Fibroblast of the aortic adventitia (primary cell): ENCODE results near the gene SLTM. TPM values are rescaled to one million over a fixed set of nuclear protein-coding genes. Genes with fewer than 3 reads are reported as not detected.
"Not testable (repeated sequence)": the region's sequence is repeated elsewhere in the genome, so short reads cannot be mapped to it uniquely, and the experiment has no call there.

ENCODE experiments used
- DNase-seq: peaks from one replicate; pipeline ENCODE4 v3.0.0-alpha.2; 2010; ENCODE audit warnings: low read depth
- H3K4me3 ChIP-seq: 2 replicates; pipeline ENCODE4 v1.5.1; 2011; ENCODE audit warnings: low read depth, mild to moderate bottlenecking, control low read depth, low read length, moderate library complexity
- CTCF ChIP-seq: IDR thresholded peaks from 2 replicates; pipeline ENCODE4 v1.5.1; 2011; ENCODE audit warnings: mild to moderate bottlenecking, low read length, control low read depth, inconsistent platforms; ENCODE audit not compliant: insufficient read depth
- total RNA-seq: library from RNA; depleted of rRNA; stranded (reverse); fragments of >200 nt; gene quantifications from 2 replicates; pipeline ENCODE4 v1.2.3, GENCODE V29; 2012; ENCODE audit warnings: low replicate concordance

The SLTM gene
- total RNA-seq, 1 donor = 68.5 TPM

- H3K4me3 ChIP-seq = peak overlapping the region; percentile 48
- DNase-seq = peak; percentile 17
- no peak for TF ChIP-seq CTCF
These were observed 68.0 kb downstream of the SLTM start for GRCh38 chr15:58865425-58865880.

GRCh38 chr15:58864602-58865424 is 68.7 kb downstream of the SLTM start:
- H3K4me3 ChIP-seq = peak overlapping the region; percentile 48
- DNase-seq = peak; percentile 25
- TF ChIP-seq CTCF = no peak

- no peak for TF ChIP-seq CTCF
- no peak for DNase-seq
- no peak overlapping the region for H3K4me3 ChIP-seq
These were observed 71.2 kb downstream of the SLTM start for GRCh38 chr15:58862326-58862725.

- H3K4me3 ChIP-seq, DNase-seq: not testable (repeated sequence)
These were observed 76.9 kb downstream of the SLTM start for GRCh38 chr15:58856621-58857020.

GRCh38 chr15:58856086-58856485 is 77.4 kb downstream of the SLTM start:
- TF ChIP-seq CTCF = no peak
- H3K4me3 ChIP-seq = no peak overlapping the region
- peak; percentile 21 for DNase-seq

GRCh38 chr15:58854593-58854992 is 78.9 kb downstream of the SLTM start:
- no peak for DNase-seq
- no peak for TF ChIP-seq CTCF
- H3K4me3 ChIP-seq = no peak overlapping the region

- TF ChIP-seq CTCF = no peak
- H3K4me3 ChIP-seq = no peak overlapping the region
- no peak for DNase-seq
These were observed 81.1 kb downstream of the SLTM start for GRCh38 chr15:58852347-58852746.

- DNase-seq, H3K4me3 ChIP-seq: not testable (repeated sequence)
These were observed 82.3 kb downstream of the SLTM start for GRCh38 chr15:58851205-58851604.
